GM13976 (cell line): ENCODE results near the gene EED.
"Not testable (repeated sequence)": the region's sequence is repeated elsewhere in the genome, so short reads cannot be mapped to it uniquely, and the experiment has no call there.

Experiments
- DNase-seq: peaks from one replicate; pipeline ENCODE4 v3.0.0; 2012; ENCODE audit warnings: low spot score
- in situ Hi-C: fragments of 300-500 bp; cut with MboI; formaldehyde crosslinking; loops from one replicate; pipeline ENCODE4 v1.12.0; 2022; ENCODE audit warnings: low sequenced_read_pairs, mixed read lengths, inconsistent platforms; ENCODE audit not compliant: unreplicated experiment
- TF ChIP-seq, protein P1 (sequence below): IDR thresholded peaks from 2 replicates; pipeline ENCODE4 v1.5.1; 2012; ENCODE audit warnings: borderline replicate concordance, mild to moderate bottlenecking; ENCODE audit not compliant: insufficient read depth; ENCODE audit errors: extremely low read depth, missing control alignments, control extremely low read depth

The EED gene

DNA sequence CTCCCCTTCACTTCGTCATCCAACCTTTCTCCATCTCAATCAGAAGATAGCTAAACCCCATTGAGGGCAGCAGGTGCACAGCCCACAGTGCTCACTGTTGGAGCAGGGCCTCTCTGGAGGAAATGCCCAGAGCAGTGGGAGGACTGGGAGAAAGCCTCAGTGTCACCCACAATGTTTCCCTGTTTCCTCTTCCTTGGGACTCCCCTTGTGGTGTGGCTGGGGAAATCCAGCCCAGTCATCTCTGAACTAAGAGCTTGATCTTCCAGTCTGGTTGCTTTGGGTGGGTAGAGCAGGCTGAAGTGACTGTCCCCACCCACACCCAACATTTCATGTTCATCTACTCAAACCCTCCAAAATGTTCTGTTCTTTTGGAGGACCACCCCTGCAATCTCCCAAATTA is 29.8 kb upstream of the EED start:
- TF ChIP-seq, protein P1, sequence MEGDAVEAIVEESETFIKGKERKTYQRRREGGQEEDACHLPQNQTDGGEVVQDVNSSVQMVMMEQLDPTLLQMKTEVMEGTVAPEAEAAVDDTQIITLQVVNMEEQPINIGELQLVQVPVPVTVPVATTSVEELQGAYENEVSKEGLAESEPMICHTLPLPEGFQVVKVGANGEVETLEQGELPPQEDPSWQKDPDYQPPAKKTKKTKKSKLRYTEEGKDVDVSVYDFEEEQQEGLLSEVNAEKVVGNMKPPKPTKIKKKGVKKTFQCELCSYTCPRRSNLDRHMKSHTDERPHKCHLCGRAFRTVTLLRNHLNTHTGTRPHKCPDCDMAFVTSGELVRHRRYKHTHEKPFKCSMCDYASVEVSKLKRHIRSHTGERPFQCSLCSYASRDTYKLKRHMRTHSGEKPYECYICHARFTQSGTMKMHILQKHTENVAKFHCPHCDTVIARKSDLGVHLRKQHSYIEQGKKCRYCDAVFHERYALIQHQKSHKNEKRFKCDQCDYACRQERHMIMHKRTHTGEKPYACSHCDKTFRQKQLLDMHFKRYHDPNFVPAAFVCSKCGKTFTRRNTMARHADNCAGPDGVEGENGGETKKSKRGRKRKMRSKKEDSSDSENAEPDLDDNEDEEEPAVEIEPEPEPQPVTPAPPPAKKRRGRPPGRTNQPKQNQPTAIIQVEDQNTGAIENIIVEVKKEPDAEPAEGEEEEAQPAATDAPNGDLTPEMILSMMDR = no peak
- in situ Hi-C loops = no loop called here
- DNase-seq = peak; percentile 46

DNA sequence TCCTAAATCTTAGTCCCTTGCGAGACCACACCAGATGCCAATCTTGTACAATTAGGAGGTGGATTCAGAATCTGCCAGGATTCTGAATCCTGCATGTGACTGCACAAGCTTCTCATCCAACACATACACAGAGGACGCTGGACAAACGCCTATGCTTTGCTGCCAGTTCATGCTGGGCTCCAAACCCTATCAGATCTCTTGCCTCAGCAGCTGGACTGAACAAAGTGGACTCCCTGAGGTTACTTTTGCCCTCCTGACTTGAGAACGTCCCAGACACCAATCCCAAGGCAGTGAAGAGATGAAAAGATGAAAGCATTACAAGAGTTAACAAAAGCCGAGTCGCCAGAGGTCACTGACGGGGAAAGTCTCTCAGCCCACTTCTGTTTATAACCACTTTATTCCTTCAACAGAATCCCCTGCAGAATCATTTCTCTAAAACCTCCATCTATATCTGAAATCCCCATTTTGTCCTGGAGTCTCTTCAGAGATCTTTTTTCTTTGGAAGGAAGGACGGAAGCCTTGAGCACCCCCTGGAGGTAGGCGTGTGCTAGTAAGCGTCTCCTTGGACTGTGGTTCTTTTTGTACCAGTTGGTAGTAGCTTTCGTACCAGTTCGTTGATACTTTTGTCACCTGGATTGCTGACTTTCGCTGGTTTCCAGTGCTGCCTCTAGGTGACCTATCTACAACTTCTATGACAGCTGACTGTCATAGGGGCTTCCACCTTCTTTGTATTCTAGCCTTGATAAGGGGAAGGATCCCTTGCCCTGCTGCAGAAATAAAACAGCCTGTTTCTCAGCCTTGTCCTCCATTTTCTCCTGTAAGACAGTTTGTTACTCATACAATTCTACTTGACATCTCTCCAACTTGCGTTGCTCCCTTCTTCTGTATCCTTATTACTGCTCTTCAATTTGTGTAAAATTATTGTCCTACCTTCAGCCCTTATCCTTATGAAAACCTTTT is 26.1 kb upstream of the EED start:
- in situ Hi-C loops = no loop called here
- DNase-seq = peak; percentile 43
- TF ChIP-seq, protein P1 = peak; percentile 65

DNA sequence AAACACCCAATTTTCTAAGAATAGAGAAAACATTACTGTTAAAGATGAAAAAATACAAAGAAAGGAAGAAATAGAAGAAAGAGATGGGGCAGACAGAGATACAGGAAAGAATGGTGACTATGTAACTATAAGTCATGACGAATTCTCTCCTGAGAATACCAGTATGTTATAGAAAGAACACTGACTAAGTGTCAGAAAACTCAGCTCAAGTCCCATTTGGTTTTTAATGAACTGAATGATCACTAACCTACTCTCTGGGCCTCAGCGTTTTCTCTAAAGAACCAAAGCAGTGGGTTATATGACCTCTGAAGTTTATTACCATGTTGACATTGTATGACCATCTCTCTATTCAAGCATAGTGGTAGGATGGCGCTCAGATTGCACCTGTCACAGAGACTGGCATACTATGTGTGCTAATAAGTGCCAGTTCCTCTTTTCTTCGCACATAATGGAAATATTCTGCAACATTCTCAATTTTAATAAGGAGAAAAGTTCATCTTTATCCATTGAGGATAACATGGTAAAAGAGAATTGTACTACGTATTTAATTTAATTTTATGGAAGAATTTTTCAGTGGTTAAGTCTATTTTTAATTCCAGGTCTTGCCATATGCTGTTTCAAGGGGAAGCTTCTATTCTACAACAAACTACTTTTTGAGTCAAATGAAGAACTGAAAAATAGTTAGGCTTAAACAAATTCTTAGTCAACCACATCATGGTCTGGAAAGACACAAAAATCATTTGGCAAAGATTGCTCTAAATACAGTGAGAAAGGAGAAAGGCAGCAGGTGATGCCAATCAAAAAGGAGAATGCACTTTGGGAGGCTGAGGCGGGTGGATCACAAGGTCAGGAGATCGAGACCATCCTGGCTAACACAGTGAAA is 25.0 kb upstream of the EED start:
- in situ Hi-C loops = no loop called here
- TF ChIP-seq, protein P1 = no peak

DNA sequence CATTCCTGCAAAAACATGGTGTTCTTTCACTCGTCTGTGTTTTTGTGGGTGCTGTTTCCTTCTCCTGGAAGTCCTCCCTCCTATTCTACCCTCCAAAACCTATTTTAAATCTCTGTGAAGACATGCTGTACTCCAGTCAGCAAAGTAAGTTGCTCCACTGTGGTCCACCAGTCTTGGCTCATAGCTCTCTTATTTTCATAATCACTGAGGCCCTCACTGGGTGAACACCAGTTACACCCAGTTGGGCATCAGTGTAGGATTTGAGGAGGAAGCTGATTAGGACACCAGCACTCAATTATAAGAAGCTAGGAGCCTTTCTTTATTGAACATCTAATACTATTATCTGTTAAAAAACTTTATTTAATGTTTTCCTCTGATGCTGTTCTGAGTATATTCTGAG is 23.9 kb upstream of the EED start:
- in situ Hi-C loops = no loop called here

More for the DNA sequence above, 25.0 kb upstream of the EED start:
- DNase-seq = no peak

DNA sequence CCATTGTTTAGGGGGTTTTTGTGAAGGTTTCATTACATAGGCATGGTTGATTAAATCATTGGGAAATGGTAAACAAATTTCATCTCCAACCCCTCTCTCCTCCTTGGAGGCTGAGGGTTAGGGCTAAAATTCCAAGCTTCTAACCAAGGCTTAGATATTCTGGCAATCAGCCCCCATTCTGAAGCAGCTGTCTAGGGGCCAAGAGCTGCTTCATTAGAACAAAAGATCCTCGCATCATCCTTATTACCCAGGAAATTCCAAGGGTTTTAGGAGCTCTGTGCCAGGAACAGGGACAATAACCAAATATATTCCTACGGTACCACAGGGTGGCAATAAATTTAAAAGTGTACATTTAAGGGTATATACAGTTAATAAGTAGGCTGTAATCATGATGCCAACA is 22.5 kb upstream of the EED start:
- TF ChIP-seq, protein P1 = no peak
- in situ Hi-C loops = no loop called here
- no peak for DNase-seq

More for the DNA sequence above, 23.9 kb upstream of the EED start:
- TF ChIP-seq, protein P1 = no peak
- DNase-seq = no peak

DNA sequence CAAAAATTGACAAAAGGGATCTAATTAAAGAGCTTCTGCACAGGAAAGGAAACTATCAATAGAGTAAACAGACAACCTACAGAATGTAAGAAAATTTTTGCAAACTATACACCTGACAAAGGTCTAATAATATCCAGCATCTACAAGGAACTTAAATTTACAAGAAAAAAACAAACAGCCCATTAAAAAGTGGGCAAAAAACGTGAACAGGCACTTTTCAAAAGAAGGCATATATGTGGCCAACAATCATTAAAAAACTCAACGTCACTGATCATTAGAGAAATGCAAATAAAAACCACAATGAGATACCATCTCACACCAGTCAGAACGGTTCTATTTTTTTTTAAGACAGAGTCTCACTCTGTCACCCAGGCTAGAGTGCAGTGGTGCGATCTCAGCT is 20.0 kb upstream of the EED start:
- DNase-seq, in situ Hi-C loops: not testable (repeated sequence)

DNA sequence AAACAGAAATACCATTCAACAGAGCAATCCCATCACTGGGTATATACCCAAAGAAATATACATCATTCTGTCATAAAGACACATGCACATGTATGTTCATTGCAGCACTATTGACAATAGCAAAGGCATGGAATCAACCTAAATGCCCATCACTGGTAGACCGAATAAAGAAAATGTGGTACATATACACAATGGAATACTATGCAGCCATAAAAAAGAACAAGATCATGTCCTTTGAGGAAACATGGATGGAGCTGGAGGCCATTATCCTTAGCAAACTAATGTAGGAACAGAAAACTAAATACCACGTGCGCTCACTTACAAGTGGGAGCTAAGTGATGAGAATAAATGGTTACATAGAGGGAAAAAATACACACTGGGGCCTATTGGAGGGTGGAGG is 19.2 kb upstream of the EED start:
- in situ Hi-C loops, DNase-seq: not testable (repeated sequence)
